ENCODE results near the gene NOVA2.
A peak's percentile ranks its signal among the peaks of the same experiment; 100 is the strongest.

- TF ChIP-seq EZH2 (IDR thresholded peaks at IDR 0.05; ENCODE audit: borderline replicate concordance, insufficient read depth, low read length, poor library complexity, severe bottlenecking): no peak
- peak; percentile 61 for TF ChIP-seq CTCF (IDR thresholded peaks at IDR 0.05; ENCODE audit: poor library complexity, severe bottlenecking)
- TF ChIP-seq EP300 (conservative IDR thresholded peaks at IDR 0.05; ENCODE audit: poor library complexity, severe bottlenecking): no peak
- TF ChIP-seq SMC3 (conservative IDR thresholded peaks at IDR 0.05; ENCODE audit: poor library complexity): peak; percentile 67
- peak; percentile 77 for TF ChIP-seq POLR2AphosphoS5 (IDR thresholded peaks at IDR 0.05)
- no peak for TF ChIP-seq REST (IDR thresholded peaks at IDR 0.05; ENCODE audit: borderline replicate concordance)
These were observed 46.0 kb downstream of the NOVA2 start for GRCh38 chr19:45927565-45928261.

All from neural cell (in vitro differentiated cells).